ENCODE data around the gene ZMIZ1.

DNA sequence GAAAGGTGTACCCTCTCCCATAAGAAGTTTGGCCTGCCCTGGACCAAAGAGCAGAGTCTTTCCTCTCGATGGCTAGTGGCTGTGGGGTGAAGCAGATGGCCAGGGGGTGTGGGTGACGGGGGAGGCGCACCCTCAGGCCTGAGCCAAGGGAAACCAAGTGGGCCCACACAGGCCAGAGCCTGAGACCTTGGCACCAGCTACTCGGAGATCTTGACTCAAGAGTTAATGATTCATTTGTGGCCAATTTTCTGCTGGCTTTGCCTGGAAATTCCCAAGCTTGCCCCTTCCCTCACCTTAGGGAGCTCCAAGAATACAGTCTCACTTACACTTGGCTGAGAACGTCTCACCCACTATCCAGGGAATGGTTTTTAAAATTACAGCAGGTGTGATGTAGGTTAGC, 42.7 kb downstream of the ZMIZ1 start:
- TF ChIP-seq, protein P1, sequence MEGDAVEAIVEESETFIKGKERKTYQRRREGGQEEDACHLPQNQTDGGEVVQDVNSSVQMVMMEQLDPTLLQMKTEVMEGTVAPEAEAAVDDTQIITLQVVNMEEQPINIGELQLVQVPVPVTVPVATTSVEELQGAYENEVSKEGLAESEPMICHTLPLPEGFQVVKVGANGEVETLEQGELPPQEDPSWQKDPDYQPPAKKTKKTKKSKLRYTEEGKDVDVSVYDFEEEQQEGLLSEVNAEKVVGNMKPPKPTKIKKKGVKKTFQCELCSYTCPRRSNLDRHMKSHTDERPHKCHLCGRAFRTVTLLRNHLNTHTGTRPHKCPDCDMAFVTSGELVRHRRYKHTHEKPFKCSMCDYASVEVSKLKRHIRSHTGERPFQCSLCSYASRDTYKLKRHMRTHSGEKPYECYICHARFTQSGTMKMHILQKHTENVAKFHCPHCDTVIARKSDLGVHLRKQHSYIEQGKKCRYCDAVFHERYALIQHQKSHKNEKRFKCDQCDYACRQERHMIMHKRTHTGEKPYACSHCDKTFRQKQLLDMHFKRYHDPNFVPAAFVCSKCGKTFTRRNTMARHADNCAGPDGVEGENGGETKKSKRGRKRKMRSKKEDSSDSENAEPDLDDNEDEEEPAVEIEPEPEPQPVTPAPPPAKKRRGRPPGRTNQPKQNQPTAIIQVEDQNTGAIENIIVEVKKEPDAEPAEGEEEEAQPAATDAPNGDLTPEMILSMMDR (conservative IDR thresholded peaks at IDR 0.05 in 1 of 2, IDR thresholded peaks at IDR 0.05 in 1 of 2; ENCODE audit: low read depth in 1 of 2, low read length in 2 of 2) = no peak
- no peak for TF ChIP-seq EZH2 (IDR thresholded peaks at IDR 0.05; ENCODE audit: low read length, missing control alignments)

Data from fibroblast of lung (primary cell).